ENCODE measurements around the gene NRCAM. TPM values are rescaled to one million over a fixed set of nuclear protein-coding genes. Genes with fewer than 3 reads are reported as not detected.

The NRCAM gene
- total and polyA plus RNA-seq, 2 donors (not counting 1 experiment from before 2014, with no cell fraction given), result 0.75 to 4.6 TPM

GRCh38 chr7:108253275-108254044 is 202.8 kb downstream of the NRCAM start:
- Histone ChIP-seq H3K27ac (ENCODE audit: low read length in 2 of 2) (no peak overlapping the region), H3K9me3 (ENCODE audit: control extremely low read depth in 1 of 3, control insufficient read depth in 2 of 3, insufficient read depth in 1 of 3, low read length in 2 of 3) (peaks cover 0 to 3% (median 0%) of the 10 kb centered on the region in 3 donors), H3K36me3 (replicated peaks in 1 of 2; ENCODE audit: control extremely low read depth in 1 of 2, control insufficient read depth in 1 of 2, extremely low read depth in 1 of 2, insufficient read depth in 2 of 2, low read length in 1 of 2) (no peaks in the 10 kb centered on the region), H3K4me2 (replicated peaks; ENCODE audit: low read depth, low read length, poor library complexity, severe bottlenecking) (no peak overlapping the region), H3K27me3 (replicated peaks in 1 of 4; ENCODE audit: control extremely low read depth in 1 of 4, control insufficient read depth in 3 of 4, insufficient read depth in 4 of 4, low read length in 3 of 4) (no peaks in the 10 kb centered on the region), H3K4me3 (ENCODE audit: control extremely low read depth in 1 of 5, extremely low read depth in 1 of 5, insufficient read depth in 1 of 5, low read depth in 2 of 5, low read length in 4 of 5) (no peak overlapping the region), H3K9ac (ENCODE audit: low read length) (no peak overlapping the region), H4K20me1 (ENCODE audit: control insufficient read depth, insufficient read depth, low read length, poor library complexity, severe bottlenecking) (no peaks in the 10 kb centered on the region), H3K79me2 (ENCODE audit: control insufficient read depth, insufficient read depth, low read length) (no peaks in the 10 kb centered on the region), H2AFZ (ENCODE audit: insufficient read depth, low read depth, low read length, poor library complexity, severe bottlenecking) (no peak overlapping the region), H3K4me1 (ENCODE audit: control insufficient read depth in 2 of 2, insufficient read depth in 2 of 2, low read length in 2 of 2) (no peaks in the 10 kb centered on the region)
- CTCF ChIA-PET, result interaction anchor here (1.1 to 1.8 kb wide), 2 partner anchors 17 to 199 kb away, joined by 3 to 4 read pairs; no protein-coding TSS in a partner anchor
- Mint-ChIP-seq H3K27ac (no peak overlapping the region), H3K27me3 (peaks cover 9% of the 10 kb centered on the region), H3K4me3 (no peak overlapping the region), H3K4me1 (no peaks in the 10 kb centered on the region), H3K9me3 (ENCODE audit: insufficient read depth) (peaks cover 2% of the 10 kb centered on the region)
- TF ChIP-seq CTCF (IDR thresholded peaks at IDR 0.05) (no peak), EZH2 (IDR thresholded peaks at IDR 0.05; ENCODE audit: borderline replicate concordance, insufficient read depth, low read depth, low read length, poor library complexity, severe bottlenecking) (no peak)
- POLR2A ChIA-PET, result no interaction called here
- WGBS (ENCODE audit: insufficient coverage), result 93% methylated on average over 1 of the region's 6 CpGs
- ATAC-seq (ENCODE audit: low read depth) (no peak), DNase-seq (no peak)
- intact Hi-C loops (cut with micrococcal nuclease), result no loop called here

GRCh38 chr7:108252177-108252576 is 204.1 kb downstream of the NRCAM start:
- H3K9ac ChIP-seq (ENCODE audit: low read length), result no peak overlapping the region
- ChIA-PET CTCF (interaction anchor here (1.1 kb wide), 1 partner anchor 16 kb away, joined by 4 read pairs; no protein-coding TSS in a partner anchor), POLR2A (no interaction called here)
- no peaks in the 10 kb centered on the region for H3K36me3 ChIP-seq (replicated peaks in 1 of 2; ENCODE audit: control extremely low read depth in 1 of 2, control insufficient read depth in 1 of 2, extremely low read depth in 1 of 2, insufficient read depth in 2 of 2, low read length in 1 of 2)
- H2AFZ ChIP-seq (ENCODE audit: insufficient read depth, low read depth, low read length, poor library complexity, severe bottlenecking), result no peak overlapping the region
- Mint-ChIP-seq H3K27ac (no peak overlapping the region), H3K27me3 (peaks cover 11% of the 10 kb centered on the region), H3K9me3 (ENCODE audit: insufficient read depth) (peaks cover 2% of the 10 kb centered on the region), H3K4me1 (no peaks in the 10 kb centered on the region), H3K4me3 (no peak overlapping the region)
- ATAC-seq (ENCODE audit: low read depth) (no peak), DNase-seq (no peak)
- no peaks in the 10 kb centered on the region for H4K20me1 ChIP-seq (ENCODE audit: control insufficient read depth, insufficient read depth, low read length, poor library complexity, severe bottlenecking)
- H3K27ac ChIP-seq (ENCODE audit: low read length in 2 of 2), result no peak overlapping the region
- intact Hi-C loops (cut with micrococcal nuclease), result no loop called here
- no peaks in the 10 kb centered on the region for H3K4me1 ChIP-seq (ENCODE audit: control insufficient read depth in 2 of 2, insufficient read depth in 2 of 2, low read length in 2 of 2)
- no peaks in the 10 kb centered on the region for H3K79me2 ChIP-seq (ENCODE audit: control insufficient read depth, insufficient read depth, low read length)
- 76% methylated on average over 2 of the region's 3 CpGs for WGBS (ENCODE audit: insufficient coverage)
- TF ChIP-seq EZH2 (IDR thresholded peaks at IDR 0.05; ENCODE audit: borderline replicate concordance, insufficient read depth, low read depth, low read length, poor library complexity, severe bottlenecking), result no peak
- no peak overlapping the region for H3K4me2 ChIP-seq (replicated peaks; ENCODE audit: low read depth, low read length, poor library complexity, severe bottlenecking)
- peaks cover 0 to 3% (median 0%) of the 10 kb centered on the region in 3 donors for H3K9me3 ChIP-seq (ENCODE audit: control extremely low read depth in 1 of 3, control insufficient read depth in 2 of 3, insufficient read depth in 1 of 3, low read length in 2 of 3)
- no peaks in the 10 kb centered on the region for H3K27me3 ChIP-seq (replicated peaks in 1 of 4; ENCODE audit: control extremely low read depth in 1 of 4, control insufficient read depth in 3 of 4, insufficient read depth in 4 of 4, low read length in 3 of 4)
- H3K4me3 ChIP-seq (ENCODE audit: control extremely low read depth in 1 of 5, extremely low read depth in 1 of 5, insufficient read depth in 1 of 5, low read depth in 2 of 5, low read length in 4 of 5), result no peak overlapping the region

All from B cell (primary cell).